Activated CD8-positive, alpha-beta memory T cell treated with anti-CD3 and anti-CD28 coated beads for 1 hour (primary cell): ENCODE results near the gene IFT122.
A peak's percentile ranks its signal among the peaks of the same experiment; 100 is the strongest.
"Not testable (repeated sequence)": the region's sequence is repeated elsewhere in the genome, so short reads cannot be mapped to it uniquely, and the experiment has no call there.

ENCODE experiments used
- DNase-seq, 2 donors: peaks; one replicate each; pipeline ENCODE4 v3.0.0-alpha.2; 2020; ENCODE audit warnings: low read depth in 1 of 2; ENCODE audit errors: extremely low read depth in 1 of 2

IFT122 gene

DNA sequence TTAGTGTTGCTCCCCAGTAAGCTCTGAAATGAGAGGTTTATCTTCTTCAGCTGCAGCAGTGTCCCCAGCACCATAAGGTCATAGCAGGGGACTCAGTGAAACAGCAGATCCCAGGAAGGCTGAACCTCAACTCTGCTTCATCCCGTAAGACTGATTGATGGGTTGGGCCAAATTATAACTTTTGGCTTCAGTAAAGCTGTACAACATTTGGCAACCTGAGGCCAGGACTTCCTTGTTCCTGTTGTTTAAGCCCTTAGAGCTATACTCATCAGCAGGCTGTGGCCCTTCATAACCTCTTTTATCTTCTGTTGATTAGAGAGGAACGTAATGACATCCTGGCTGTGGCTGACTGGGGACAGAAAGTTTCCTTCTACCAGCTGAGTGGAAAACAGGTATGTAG is 29.0 kb downstream of the IFT122 start:
- DNase-seq = no peak

DNA sequence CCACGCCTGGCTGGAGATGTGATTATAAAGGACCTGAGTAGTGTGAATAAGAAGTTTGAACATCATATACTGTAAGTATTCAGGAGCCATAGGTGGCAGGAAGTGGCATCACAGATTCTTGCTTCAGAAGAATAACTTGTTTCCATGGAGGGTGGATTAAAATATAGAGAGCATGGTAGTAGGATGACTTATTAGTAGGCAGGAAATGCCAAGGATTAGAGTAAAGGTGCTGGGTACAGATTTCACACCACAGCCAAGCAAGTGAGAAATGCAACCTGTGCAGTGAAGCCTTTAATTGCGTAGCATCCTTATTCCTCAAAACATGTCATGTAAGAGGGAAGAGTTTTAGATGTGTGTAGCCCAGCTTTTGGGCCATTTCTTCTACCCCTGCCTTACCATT is 30.8 kb downstream of the IFT122 start:
- DNase-seq = no peak

DNA sequence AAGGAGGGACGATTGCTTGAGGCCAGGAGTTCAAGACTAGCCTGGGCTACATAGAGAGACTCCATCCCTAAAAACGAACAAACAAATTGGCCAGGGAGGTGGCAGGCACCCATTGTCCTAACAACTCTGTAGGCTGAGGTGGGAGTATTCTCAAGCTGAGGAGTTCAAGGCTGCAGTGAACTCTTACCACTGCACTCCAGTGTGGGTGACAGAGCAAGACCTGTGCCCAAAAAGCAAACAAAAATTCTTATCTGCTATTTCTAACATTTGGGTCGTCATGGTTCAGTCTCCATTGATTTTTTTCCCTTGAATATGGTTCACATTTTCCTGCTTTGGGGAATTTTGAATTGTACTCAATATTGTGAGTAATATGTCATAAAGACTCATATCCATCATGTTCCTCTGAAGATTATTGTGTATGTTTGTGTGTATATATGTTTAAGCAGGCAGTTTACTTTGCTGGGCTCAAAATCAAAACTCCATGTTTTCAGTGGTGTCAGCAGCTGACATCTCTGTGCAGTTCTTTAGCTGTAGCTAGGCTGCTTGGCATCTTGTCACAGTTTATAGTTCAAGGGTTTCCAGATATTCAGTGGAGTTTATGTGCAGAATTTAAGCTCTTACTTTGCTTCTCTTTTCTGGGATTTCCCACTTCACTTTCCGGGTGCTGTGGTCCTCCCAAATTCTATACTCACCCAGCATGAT is 33.2 kb downstream of the IFT122 start:
- no peak for DNase-seq

DNA sequence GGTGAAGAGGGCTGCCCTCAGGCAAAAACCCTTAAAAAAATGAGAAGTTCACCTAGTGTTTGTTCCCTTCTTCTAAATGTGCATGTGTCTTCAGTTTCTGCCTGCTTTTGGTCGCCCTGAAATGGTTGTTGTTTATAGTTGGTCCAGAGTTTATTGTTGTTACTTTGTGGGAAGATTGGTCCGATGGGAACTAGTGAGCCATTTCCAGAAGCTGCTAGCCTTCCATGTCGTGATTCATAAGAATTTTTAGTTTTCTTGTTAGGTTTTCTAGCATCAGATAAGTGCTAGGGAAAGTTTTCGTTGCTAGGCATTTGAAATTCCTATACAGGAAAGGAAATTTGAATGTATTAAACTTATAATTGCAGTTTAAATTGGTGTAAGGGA is 33.7 kb downstream of the IFT122 start:
- DNase-seq = no peak

DNA sequence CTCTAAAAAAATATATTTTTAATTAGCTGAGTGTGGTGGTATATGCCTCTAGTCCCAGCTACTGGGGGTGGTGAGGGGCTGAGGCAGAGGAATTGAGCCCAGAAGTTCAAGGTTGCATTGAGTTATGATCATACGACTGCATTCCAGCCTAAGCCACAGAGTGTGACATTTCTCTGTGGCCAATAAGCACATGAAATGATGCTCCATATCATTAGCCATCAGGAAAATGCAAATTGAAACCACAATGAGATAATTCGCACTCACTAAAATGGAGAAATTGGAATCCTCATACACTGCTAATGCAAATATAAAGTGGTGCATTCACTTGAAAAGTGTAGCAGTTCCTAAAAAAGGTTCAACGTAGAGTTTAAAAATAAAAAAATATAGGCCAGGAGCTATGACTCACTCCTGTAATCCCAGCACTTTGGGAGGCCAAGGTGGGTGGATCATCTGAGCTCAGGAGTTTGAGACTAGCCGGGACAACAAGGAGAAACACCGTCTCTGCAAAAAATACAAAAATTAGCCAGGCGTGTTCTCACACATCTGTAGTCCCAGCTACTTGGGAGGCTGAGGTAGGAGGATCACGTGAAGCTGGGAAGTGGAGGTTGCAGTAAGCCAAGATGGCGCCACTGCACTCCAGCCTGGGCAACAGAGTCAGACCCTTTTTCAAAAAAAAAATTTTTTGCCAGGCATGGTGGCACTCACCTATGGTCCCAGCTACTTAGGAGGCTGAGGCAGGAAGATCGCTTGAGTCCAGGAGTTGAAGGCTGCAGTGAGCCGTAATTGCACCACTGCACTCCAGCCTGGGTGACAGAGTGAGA is 35.2 kb downstream of the IFT122 start:
- DNase-seq = no peak

DNA sequence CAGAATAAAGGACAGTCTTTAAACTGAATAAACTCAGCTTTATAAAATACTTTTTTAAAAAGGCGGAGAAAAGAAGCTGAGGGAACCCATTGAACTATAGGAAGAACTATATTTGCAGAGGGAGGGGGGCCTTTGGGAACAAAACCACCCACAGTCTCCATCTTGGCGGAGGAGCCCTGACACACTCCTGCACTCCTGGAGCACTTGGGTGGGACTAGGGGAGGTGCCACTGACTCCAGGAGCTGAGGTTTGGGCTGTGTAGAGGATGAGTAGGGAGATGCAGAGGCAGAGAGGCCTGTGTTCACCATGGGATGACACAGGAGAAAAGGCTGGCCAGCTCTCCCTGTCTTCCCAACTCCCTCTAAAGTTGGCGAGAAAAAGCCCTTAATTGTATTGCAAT is 35.8 kb downstream of the IFT122 start:
- DNase-seq = no peak

DNA sequence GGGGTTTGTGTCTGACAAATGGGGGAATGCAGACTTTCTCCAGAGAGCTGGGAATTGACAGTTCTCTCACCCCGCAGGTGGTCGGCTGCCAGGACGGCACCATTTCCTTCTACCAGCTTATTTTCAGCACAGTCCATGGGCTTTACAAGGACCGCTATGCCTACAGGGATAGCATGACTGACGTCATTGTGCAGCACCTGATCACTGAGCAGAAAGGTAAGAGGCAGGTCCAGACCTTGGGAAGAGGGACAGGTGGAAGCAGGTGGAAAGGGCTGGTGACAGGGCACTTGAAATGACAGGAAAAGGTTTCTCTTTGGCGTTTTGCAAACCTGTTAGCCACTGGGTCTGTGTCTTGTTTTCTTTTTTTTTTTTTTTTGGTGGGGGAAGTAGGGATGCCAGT is 36.6 kb downstream of the IFT122 start:
- no peak for DNase-seq

DNA sequence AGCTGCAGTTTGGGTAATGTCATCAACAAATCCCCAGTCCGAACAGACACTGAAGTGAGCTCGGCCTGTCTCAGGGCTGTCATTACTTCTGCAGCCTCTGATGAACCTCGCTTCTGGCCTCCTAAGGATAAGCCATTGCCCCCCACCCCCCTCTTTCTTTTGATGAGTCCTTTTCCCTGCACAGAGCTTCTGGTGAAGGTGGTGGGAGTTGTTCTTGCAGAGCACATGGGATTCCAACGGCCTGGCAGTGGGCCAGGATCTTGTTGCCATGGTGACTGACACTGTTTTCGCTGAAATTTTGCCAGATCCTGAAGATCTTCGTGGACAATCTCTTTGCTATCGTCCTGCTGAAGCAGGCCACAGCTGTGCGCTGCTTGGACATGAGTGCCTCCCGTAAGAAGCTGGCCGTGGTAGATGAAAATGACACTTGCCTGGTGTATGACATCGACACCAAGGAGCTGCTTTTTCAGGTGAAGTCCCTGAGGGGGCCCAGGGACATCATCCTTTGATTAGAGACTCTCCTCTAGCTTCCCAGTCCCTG is 41.3 kb downstream of the IFT122 start:
- DNase-seq = not testable (repeated sequence)

DNA sequence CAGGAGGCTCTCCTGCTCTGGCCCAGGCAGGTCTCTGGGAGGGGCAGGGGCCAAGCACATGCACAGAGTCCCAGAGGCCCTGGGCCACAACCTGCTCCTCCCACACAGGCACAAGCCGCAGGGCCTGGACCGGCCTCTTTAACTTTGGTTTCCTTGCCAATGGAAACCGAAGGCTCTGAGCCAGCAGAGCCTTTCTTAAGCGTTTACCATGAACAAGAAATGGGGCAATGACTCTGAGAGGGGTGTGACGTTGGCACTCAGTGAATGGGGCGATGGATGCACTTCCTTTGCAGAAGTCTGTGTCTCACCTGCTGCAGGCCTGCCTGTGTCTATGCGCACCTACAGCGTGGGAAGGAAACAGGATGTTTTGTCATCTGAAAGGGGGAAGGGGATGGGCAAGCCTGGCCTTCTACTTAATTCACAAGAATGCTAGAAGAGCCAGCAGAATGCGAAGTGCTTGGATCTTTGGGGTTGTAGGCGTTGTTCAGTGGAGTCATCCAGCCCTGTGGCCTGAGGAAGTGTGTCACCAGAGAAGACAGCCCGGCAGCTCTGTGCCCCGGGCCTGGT is 41.8 kb downstream of the IFT122 start:
- DNase-seq = no peak

DNA sequence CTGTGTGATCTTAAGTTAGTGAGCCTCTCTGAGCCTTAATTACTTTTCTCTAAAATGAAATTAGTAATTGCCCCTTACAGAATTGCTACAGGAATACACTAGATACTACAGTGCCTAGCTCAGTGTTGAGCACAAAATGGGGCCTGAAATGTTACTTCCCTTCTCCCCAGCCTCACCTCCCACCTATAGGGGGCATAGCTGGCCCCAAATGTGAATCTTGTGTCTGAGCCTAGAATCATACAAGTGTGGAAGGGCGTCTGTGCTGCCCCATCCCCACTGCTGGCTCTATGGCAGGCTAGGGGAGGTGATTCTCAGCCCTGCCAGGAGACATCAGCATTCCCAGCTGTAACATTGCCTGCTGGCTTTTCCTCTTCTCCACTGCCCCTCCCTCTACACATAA is 42.7 kb downstream of the IFT122 start:
- DNase-seq = no peak

DNA sequence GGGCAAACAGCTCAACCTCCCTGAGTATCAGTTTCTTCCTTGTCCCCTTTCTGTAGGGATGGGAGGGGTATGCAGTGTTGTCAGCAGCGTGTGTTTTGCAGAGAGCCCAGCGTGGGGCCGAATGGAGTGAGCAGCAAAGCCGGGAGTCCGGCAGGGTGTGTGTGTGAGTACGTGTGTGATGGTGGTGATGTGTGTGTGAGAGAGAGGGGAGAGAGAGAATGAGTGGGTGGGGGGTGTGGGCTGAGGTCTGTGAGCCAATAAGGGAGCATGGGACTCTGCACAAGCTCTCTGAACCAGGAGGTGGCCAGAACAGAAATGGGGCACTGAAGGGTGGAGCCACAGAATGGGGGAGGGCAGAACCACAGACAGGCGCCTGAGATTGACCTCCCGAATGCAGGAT is 43.8 kb downstream of the IFT122 start:
- DNase-seq = no peak

DNA sequence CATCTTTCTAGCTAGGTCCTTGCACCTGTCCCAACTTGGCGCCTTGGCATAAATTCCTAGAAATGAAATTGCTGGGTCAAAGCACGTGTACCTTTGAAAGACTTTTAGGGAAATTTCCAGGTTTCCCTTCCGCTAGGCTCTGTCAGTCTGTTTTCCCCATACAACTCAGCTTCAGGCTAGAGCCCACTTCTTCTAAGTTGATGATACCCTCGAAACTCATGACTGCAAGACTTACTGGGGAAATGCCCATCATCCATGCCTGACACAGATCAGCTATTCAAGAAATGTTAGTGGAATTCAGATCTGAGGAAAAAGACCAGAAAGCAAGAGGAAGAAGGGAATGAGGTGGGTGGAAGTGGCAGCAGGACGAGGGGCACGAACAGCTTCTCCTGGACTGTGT is 45.1 kb downstream of the IFT122 start:
- not testable (repeated sequence) for DNase-seq

DNA sequence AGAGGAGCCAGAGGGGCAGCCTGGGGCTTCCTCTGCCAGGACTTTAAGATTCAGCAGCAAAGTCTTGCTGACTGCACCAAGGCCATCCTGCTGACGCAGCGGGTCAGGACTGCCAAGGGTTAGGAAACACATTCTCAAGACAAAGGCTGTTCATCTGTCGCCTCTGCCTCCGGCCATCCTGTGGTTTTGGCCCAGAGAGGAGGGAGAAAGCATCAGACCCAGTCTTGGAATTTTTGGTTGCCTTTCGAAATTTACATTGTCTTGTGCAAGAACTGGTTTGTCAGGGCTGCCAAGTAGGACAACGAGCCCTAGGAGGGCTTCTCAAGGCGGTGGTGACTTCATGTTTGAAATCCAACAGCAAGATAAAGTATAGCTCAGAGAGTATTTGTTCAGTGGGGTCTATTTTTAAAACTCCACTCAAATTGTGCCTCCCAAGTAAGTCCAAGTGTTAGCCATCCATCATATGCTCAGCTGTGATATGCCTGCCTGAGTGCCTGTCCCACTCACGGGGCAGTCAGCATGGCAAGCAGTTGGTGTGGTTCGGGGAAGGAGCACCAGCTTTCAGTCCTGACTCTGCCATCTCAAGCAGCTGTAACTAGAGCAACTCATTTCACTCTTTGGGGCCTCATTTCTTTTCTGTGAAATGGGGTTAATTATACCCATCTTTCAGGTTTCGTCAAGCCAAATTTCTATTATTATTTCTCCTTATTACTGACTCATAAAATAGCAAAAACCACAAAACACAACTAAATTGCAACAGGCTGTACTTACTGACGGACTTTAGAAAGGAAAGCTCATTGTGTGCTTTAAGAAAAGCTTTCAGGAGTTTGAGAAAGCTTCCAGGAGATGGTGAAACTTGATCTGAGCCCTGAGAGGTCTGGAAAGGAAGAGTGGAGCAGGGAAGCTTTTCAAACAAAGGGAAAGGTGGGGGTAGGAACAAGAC is 46.0 kb downstream of the IFT122 start:
- DNase-seq = no peak

DNA sequence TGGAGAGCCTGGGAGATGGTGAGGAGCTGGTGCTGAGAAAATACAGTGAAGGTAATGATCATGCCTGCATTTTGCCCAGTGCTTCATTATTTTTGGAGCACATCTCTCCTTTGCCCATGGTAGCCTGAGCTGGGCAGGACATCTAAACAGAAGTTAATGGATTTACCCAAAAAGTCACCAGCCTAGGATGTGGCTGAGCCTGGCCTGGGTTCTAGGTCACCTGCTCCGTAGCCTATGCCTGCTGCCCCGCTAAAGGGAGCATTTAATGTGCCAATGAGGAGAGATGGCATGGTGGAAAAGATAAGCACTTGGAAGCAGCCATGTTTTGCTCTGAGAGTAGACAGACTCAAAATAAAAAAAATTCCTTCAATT is 46.6 kb downstream of the IFT122 start:
- no peak for DNase-seq

DNA sequence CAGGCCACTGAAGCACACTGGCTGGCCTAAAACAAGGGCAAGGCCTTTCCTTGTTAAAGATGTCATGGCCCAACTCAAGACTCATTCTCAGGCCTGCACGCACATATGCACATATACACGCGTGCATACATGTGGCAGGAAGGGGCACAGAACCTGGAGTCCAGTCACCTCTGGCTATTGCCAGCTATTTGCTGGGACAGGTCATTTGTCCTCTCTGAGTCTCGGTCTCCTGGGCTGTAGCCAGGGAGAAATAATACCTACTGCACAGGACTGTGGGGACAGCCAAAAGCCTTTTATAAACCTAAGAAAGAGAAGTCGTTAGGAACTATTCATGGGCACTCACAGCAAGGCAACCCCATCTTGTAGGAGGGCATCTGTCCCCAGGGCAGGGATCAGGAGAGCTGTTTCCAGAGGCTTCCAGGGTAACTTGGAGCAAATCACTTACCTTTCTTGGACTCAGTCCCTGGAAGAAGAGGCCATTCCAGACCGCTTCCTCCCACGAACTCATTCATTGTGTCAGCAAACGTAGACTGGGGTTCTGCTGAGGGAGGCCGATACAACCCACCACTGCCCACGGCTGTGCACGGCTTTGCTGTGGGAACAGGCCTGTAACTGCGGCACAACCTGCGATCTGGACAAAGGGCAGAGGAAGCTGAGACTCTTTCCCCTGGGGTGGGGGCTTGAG is 47.3 kb downstream of the IFT122 start:
- no peak for DNase-seq

DNA sequence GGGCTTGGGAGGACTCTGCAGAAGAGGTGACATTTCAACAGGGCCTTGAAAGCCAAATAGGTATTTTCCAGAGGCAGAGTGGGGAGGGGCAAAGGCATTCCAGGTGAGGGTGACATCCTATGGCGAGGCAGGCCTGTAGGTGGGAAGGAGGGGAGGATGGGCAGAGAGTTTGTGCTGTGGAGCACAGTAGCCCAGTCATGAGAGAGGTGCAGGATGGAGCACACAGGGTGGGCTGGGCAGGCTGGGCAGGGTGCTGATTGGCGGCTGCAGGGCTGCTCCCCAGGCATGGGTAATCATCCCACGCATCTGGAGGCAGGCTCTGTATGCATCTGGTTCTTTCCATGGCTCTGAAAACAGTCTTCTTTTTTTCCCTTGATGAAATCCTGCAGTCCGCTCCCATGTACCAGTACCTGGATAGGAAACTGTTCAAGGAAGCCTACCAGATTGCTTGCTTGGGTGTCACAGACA is 47.9 kb downstream of the IFT122 start:
- DNase-seq = not testable (repeated sequence)

DNA sequence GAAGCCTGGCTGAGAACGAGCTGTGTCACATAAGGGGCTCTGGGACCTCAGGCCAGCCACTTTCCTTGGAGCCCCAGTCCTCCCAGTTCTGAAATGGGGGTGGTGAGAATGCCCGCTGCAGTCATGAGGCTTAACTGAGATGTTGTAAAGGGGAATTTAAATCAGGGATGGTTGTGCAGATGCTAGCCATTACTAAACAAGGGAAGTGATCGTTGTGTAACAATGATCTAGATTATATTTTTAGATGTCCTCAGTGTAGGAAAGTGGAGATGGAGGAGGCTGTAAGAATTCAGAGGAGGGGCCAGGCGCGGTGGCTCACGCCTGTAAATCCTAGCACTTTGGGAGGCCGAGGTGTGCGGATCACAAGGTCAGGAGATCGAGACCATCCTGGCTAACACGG is 49.2 kb downstream of the IFT122 start:
- DNase-seq = not testable (repeated sequence)

DNA sequence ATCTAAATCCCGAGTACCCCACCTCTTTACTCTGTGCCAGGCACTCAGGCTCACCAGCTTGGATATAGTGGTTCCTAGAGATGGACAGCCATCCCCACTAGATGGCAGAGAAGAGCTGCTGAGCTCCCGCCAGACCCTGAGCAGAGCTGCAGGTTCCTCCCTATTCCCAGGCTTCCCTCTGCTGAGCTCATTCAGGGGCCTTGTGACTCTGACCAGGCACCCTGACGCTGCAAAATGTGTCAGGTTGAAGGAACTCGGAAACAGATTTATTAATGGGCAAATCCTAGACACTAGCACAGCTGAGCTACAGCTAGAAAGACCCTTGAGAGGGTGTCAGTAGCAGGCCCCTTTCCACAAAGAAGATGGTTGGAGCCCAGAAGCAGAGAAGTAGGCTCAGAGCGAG is 50.2 kb downstream of the IFT122 start:
- peak in 1 of 2 donors; percentile 11 for DNase-seq

DNA sequence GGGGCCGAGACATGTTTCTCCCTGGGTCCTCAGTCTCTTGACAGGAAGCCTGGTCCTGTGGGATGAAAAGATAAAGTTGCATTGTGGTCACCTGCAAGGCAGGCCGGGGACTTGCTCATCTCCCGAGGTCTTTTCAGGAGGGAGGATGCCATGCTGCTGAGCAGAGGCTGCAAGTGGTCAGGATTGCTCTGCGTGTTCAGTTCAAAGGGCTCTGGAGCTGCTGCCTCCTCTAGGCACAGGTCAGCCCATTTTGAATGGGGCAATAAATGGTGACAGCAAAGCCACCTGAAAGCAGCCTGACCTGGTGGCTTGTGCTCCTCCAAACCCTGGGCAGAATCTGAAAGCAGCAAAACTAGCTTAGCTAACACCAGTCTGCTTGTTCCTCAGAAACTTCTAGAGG is 51.1 kb downstream of the IFT122 start:
- not testable (repeated sequence) for DNase-seq

DNA sequence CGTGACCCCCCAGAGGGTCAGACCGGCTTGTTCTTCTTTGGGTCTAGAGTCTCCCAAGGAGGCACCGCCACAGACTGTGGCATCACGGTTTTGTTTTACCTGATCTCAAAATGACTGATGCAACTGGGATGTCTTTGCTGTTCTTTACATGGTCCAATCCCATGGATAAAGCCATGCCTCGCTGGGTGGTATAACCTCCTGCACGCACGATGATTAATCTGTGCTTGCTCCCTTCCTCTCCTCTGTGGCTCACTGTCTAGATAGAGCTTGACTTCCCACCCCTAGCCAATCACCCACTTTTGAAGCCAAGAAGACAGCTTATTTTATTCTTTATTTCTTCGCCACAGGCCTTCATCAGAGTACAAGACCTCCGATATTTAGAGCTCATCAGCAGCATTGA is 51.8 kb downstream of the IFT122 start:
- DNase-seq = no peak
